ENCODE measurements around the gene ASCC3. TPM values are rescaled to one million over a fixed set of nuclear protein-coding genes. Genes with fewer than 3 reads are reported as not detected.

Gene ASCC3
- total and polyA plus RNA-seq, 2 of the 4 experiments (the other 2 are of a cell fraction): 25.8 to 104 TPM

DNA sequence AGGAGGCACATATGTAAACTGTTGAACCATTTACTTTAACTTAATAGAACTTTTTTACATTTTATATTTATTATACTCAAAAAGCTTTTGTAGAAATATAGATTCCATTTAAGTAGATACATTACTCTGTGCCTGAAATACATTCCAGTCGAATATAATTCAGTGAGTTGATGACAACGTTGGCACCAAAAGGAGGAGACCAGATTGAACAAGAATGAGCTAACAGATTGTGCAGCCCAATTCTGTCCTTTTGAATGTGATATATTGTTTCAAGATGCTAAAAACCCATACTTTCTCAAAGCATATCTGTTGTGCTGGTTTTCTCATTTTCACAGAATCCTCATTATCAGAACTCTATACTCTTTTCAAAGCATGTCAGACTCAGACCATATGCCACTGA lies 269.0 kb downstream of the ASCC3 start:
- H4K8ac ChIP-seq (ENCODE audit: low read depth in 2 of 2, low read length in 2 of 2): no peak overlapping the region
- no peak overlapping the region for H2AFZ ChIP-seq (replicated peaks; ENCODE audit: low read length, poor library complexity)
- no peak overlapping the region for H3K27ac ChIP-seq (ENCODE audit: insufficient read depth, low read length)
- H3K36me3 ChIP-seq (ENCODE audit: control insufficient read depth, insufficient read depth, low read length): peaks cover 2% of the 10 kb centered on the region
- H3K18ac ChIP-seq (ENCODE audit: low read depth, low read length): no peak overlapping the region
- no peak overlapping the region for H3K4ac ChIP-seq (ENCODE audit: low read depth, low read length)
- no peaks in the 10 kb centered on the region for H3K27me3 ChIP-seq (ENCODE audit: control insufficient read depth, insufficient read depth, low read length)
- no peak for TF ChIP-seq FOS (IDR thresholded peaks at IDR 0.05; ENCODE audit: low read depth, low read length)
- TF ChIP-seq CHD1 (IDR thresholded peaks at IDR 0.05; ENCODE audit: low read depth, low read length): no peak
- no peak for TF ChIP-seq RCOR1 (IDR thresholded peaks at IDR 0.05; ENCODE audit: insufficient replicate concordance, low read length)
- TF ChIP-seq RAD21 (IDR thresholded peaks at IDR 0.05; ENCODE audit: low read length): no peak
- no peak for TF ChIP-seq POLR2A (IDR thresholded peaks at IDR 0.05; ENCODE audit: low read depth, low read length)
- TF ChIP-seq MAZ (IDR thresholded peaks at IDR 0.05; ENCODE audit: borderline replicate concordance, low read depth, low read length): no peak
- TF ChIP-seq CTCF (conservative IDR thresholded peaks at IDR 0.05; ENCODE audit: low read depth, low read length): no peak
- TF ChIP-seq MXI1 (IDR thresholded peaks at IDR 0.05; ENCODE audit: borderline replicate concordance, low read depth, low read length): no peak
- no peak overlapping the region for H3K4me3 ChIP-seq (ENCODE audit: insufficient read depth, low read depth, low read length)
- no peak overlapping the region for H2BK120ac ChIP-seq (ENCODE audit: low read depth, low read length)
- no peak overlapping the region for H2BK20ac ChIP-seq (ENCODE audit: low read depth, low read length)
- ChIA-PET CTCF (no interaction called here), POLR2A (ENCODE audit: unreplicated experiment) (no interaction called here)
- no peak overlapping the region for H2BK15ac ChIP-seq (ENCODE audit: low read depth, low read length)
- no peak overlapping the region for H2AK9ac ChIP-seq (replicated peaks; ENCODE audit: low read depth, low read length, poor library complexity)
- in situ Hi-C loops (cut with MboI; ENCODE audit: low sequenced_read_pairs) (no loop called here), dilution Hi-C loops (cut with HindIII; ENCODE audit: low sequenced_read_pairs, unreplicated experiment) (no loop called here), intact Hi-C loops (cut with micrococcal nuclease) (no loop called here)
- no peak overlapping the region for H2BK5ac ChIP-seq (ENCODE audit: low read depth, low read length, poor library complexity, severe bottlenecking)
- no peaks in the 10 kb centered on the region for H3K9me3 ChIP-seq (ENCODE audit: control insufficient read depth, insufficient read depth, low read length)
- H3K4me1 ChIP-seq (ENCODE audit: control insufficient read depth, insufficient read depth, low read length): no peaks in the 10 kb centered on the region
- no peaks in the 10 kb centered on the region for H4K20me1 ChIP-seq (ENCODE audit: insufficient read depth, low read length)
- H2AK5ac ChIP-seq (ENCODE audit: low read depth, low read length): no peak overlapping the region
- no peak overlapping the region for H4K5ac ChIP-seq (ENCODE audit: low read depth, low read length)
- no peak overlapping the region for H3K14ac ChIP-seq (replicated peaks; ENCODE audit: low read depth, low read length)
- DNase-seq: no peak
- H3K9me1 ChIP-seq (ENCODE audit: insufficient read depth, low read length): no peaks in the 10 kb centered on the region
- H4K91ac ChIP-seq (ENCODE audit: insufficient read depth, low read depth, low read length): no peak overlapping the region
- no TSS peak for BruUV-seq (replicated peaks)
- no peak for ATAC-seq (ENCODE audit: low read depth)
- H3K23ac ChIP-seq (ENCODE audit: low read depth, low read length): no peak overlapping the region
- H3K4me2 ChIP-seq (ENCODE audit: low read depth, low read length): no peak overlapping the region
- no peak overlapping the region for H3K9ac ChIP-seq (ENCODE audit: low read depth, low read length)
- H3K79me1 ChIP-seq (ENCODE audit: low read depth in 1 of 2, low read length in 2 of 2): no peaks in the 10 kb centered on the region; a peak in 1 of 4 replicates
- no CpG with 5 or more reads among the region's 2 CpGs for whole genome bisulfite sequencing, 2 experiments (ENCODE audit: extremely low coverage in 2 of 2, insufficient read length in 1 of 2)
- no peak overlapping the region for H3K56ac ChIP-seq (ENCODE audit: extremely low read depth, insufficient read depth, low read length)
